GM11168 (cell line): ENCODE data around the gene ETNK2.
"Not testable (repeated sequence)": the region's sequence is repeated elsewhere in the genome, so short reads cannot be mapped to it uniquely, and the experiment has no call there.

Experiments
- in situ Hi-C: fragments of 300-500 bp; cut with MboI; formaldehyde crosslinking; loops from one replicate; pipeline ENCODE4 v1.12.0; 2022; ENCODE audit warnings: low sequenced_read_pairs; ENCODE audit not compliant: unreplicated experiment

The ETNK2 gene

GRCh38 chr1:204108312-204109141 is 43.3 kb downstream of the ETNK2 start:
- in situ Hi-C loops = no loop called here

- in situ Hi-C loops = no loop called here
Observed at GRCh38 chr1:204107892-204108291, 44.0 kb downstream of the ETNK2 start.

- in situ Hi-C loops = no loop called here
Observed at GRCh38 chr1:204106825-204107224, 45.0 kb downstream of the ETNK2 start.

GRCh38 chr1:204105131-204105515 is 46.7 kb downstream of the ETNK2 start:
- in situ Hi-C loops = no loop called here

GRCh38 chr1:204104331-204105130 is 47.3 kb downstream of the ETNK2 start:
- in situ Hi-C loops = no loop called here

GRCh38 chr1:204103431-204103741 is 48.5 kb downstream of the ETNK2 start:
- in situ Hi-C loops = no loop called here

- in situ Hi-C loops = no loop called here
Observed at GRCh38 chr1:204102739-204103430, 49.0 kb downstream of the ETNK2 start.

- in situ Hi-C loops = no loop called here
Observed at GRCh38 chr1:204102029-204102611, 49.7 kb downstream of the ETNK2 start.

GRCh38 chr1:204099754-204100153 is 52.1 kb downstream of the ETNK2 start:
- in situ Hi-C loops = not testable (repeated sequence)

GRCh38 chr1:204098683-204099082 is 53.2 kb downstream of the ETNK2 start:
- in situ Hi-C loops = no loop called here

- in situ Hi-C loops = no loop called here
Observed at GRCh38 chr1:204096931-204097330, 54.9 kb downstream of the ETNK2 start.

GRCh38 chr1:204094856-204095634 is 56.8 kb downstream of the ETNK2 start:
- in situ Hi-C loops = no loop called here

GRCh38 chr1:204094313-204094729 is 57.5 kb downstream of the ETNK2 start:
- in situ Hi-C loops = no loop called here

GRCh38 chr1:204093781-204094180 is 58.1 kb downstream of the ETNK2 start:
- in situ Hi-C loops = no loop called here

- in situ Hi-C loops = no loop called here
Observed at GRCh38 chr1:204093421-204093717, 58.5 kb downstream of the ETNK2 start.

- in situ Hi-C loops = no loop called here
Observed at GRCh38 chr1:204092632-204093420, 59.0 kb downstream of the ETNK2 start.

GRCh38 chr1:204091787-204092312 is 60.0 kb downstream of the ETNK2 start:
- in situ Hi-C loops = no loop called here

- in situ Hi-C loops = no loop called here
Observed at GRCh38 chr1:204091066-204091465, 60.8 kb downstream of the ETNK2 start.

- in situ Hi-C loops = not testable (repeated sequence)
Observed at GRCh38 chr1:204090132-204090531, 61.7 kb downstream of the ETNK2 start.
